WI38 (cell line): ENCODE measurements around the gene KCNK5.

Source experiments
- H3K4me3 ChIP-seq: 2 replicates; pipeline ENCODE4 v1.5.1; 2011; ENCODE audit warnings: low read depth, mild to moderate bottlenecking, control low read depth, low read length
- CTCF ChIP-seq: IDR thresholded peaks from 2 replicates; pipeline ENCODE4 v1.5.1; 2012; ENCODE audit warnings: low read depth, mild to moderate bottlenecking, control low read depth, low read length

Gene KCNK5

DNA sequence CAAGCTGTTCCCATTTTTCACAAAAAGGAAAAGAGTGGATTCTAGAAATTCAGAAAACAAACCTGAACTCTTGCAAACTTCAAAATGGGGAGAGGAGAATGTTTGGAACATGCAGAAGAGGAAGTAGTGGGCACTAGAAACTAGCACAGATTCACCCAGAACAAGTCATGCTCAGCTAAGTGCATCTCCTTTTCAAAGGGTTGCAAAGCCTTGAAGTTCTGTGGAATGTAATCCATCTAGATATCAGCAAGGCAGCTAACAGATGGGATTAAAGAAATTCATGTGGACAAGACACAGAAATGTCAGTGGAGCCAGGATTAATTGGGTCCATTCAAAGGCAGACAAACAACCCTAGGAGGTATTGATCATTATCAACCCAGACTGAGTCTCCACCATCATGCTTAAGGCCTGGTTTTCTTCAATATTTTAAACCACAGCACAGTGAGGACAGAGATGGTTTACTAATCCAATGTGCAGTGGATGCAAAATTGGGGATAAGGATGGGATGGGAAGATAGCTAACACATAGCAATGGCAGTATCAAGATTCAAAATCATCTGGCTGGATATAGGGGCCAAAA, 31.3 kb downstream of the KCNK5 start:
- H3K4me3 ChIP-seq = no peak overlapping the region
- TF ChIP-seq CTCF = no peak

GRCh38 chr6:39197521-39197920, 31.8 kb downstream of the KCNK5 start:
- H3K4me3 ChIP-seq = no peak overlapping the region
- TF ChIP-seq CTCF = no peak

DNA sequence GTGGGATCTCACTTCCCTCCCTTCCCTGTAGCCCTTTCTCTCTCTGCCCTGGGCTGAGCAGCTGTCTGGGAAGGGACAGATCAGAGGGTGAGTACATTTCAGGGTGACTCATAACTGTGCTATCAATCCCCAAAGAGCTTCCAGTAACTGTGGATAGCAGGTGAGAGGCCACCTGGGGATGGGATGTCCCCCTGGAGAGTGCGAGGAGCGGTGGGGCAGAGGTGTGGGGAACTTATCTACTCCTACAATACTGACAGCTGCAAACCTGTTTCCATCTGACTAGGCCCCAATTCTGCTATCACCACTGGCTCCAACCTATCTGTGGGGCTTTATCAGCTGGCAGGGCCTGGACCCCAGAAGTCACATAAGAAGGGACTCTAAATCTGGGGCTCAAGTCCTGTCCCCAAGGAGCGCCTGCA, 32.6 kb downstream of the KCNK5 start:
- TF ChIP-seq CTCF = no peak
- no peak overlapping the region for H3K4me3 ChIP-seq

- H3K4me3 ChIP-seq = no peak overlapping the region
- no peak for TF ChIP-seq CTCF
Measured at GRCh38 chr6:39195792-39196385, 33.4 kb downstream of the KCNK5 start.

DNA sequence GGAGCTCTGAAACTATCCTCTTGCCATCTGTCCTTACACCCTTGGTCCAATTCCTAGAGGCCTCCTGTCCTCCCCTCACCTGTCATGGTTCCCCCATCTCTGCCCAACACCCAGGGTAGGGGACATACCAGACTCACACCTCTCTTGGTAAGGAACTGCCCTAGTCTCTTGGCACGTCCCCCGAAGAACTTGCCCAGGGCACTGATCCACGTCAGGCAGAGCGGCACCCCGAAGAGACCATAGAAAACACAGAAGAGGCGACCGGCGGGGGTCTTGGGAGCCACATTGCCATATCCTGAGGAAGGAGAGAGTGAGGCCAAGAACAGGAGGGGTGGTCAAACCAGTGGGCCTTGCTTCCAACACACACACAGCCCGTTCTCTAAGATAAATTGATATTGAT, 34.8 kb downstream of the KCNK5 start:
- no peak for TF ChIP-seq CTCF
- no peak overlapping the region for H3K4me3 ChIP-seq

DNA sequence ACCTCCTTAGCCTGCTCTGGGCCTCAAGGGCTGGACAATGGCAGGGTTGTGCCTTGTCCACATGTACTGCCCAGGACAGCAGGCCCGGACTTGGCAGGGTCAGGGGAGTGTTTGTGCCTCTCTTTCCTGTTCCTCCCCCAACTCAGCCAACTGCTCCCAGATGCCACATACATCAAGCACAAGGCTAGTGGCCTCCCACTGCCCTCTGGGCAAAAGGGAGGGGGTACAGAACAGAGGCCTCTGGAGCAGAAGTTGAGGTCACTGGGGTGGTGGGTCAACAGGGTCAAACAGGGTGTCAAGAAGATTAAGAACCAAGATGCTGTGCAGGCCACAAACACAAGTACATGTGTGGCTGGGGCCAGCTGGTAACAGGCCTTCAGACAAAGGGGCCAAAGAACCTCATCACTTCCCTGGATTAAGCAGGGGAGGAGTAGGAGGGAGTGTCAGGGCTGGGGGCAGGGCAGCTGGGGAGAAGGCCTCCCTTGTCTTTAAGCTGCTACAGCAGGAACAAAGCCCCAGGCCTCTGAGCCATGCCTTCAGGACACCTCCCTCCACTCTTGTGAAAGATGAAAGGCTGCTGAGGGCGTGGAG, 36.0 kb downstream of the KCNK5 start:
- TF ChIP-seq CTCF = no peak
- no peak overlapping the region for H3K4me3 ChIP-seq

DNA sequence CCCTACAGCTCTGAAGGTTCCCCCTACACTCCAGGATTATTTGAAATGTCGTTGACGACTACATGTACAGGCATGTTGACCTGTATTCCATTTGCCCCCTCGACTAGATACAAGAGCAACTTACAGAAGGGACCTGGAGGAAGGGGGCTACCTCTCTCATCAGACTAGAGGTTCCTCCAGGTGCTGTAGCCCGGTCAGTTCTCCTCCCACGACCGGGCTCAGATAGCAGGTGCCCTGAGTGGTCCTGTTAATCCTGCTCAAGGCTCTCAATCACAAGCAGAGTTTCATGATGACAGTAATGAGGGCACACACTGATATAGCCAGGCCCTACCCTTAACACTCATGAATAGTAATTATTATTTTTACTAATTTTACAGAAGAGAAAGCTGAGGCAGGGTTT, 36.5 kb downstream of the KCNK5 start:
- no peak for TF ChIP-seq CTCF
- no peak overlapping the region for H3K4me3 ChIP-seq
